Lower lobe of right lung (tissue), 2 donors: Measurements from ENCODE around the gene ZDHHC8. TPM values are rescaled to one million over a fixed set of nuclear protein-coding genes. Genes with fewer than 3 reads are reported as not detected.
A peak's percentile ranks its signal among the peaks of the same experiment; 100 is the strongest.
"Not testable (repeated sequence)": the region's sequence is repeated elsewhere in the genome, so short reads cannot be mapped to it uniquely, and the experiment has no call there.

Experiments
- ATAC-seq, 2 donors: fragments of 200-7000 bp; cut with Tn5 transposase; one replicate each; pipeline ENCODE4 v1.9.1; 2020 to 2022; ENCODE audit warnings: mild to moderate bottlenecking in 2 of 2, moderate library complexity in 2 of 2
- DNase-seq: peaks from one replicate; pipeline ENCODE4 v3.0.0-alpha.2; 2020
- H3K27ac ChIP-seq: fragments of 200-600 bp; one replicate; pipeline ENCODE4 v1.8.0; 2022
- H3K27me3 ChIP-seq: fragments of 200-600 bp; one replicate; pipeline ENCODE4 v1.8.0; 2022; ENCODE audit warnings: low read depth
- H3K36me3 ChIP-seq: fragments of 200-600 bp; one replicate; pipeline ENCODE4 v1.8.0; 2022; ENCODE audit warnings: mild to moderate bottlenecking
- H3K4me1 ChIP-seq: fragments of 200-600 bp; one replicate; pipeline ENCODE4 v1.8.0; 2022
- H3K4me3 ChIP-seq: fragments of 200-600 bp; one replicate; pipeline ENCODE4 v1.8.0; 2022; ENCODE audit warnings: mild to moderate bottlenecking
- H3K9me3 ChIP-seq: fragments of 200-600 bp; one replicate; pipeline ENCODE4 v1.8.0; 2022
- intact Hi-C: fragments of 100-400 bp; cut with DNase I; formaldehyde crosslinking; loops from one replicate; pipeline ENCODE4 v1.11.0; 2022
- total RNA-seq: library from RNA; stranded (reverse); fragmentation: NEBNext Ultra II Directional; extraction: Animal tissue kit (Norgen Biotek cat#: 25700); gene quantifications from one replicate; pipeline ENCODE4 v1.2.1, GENCODE V29; 2021
- TF ChIP-seq, protein P1 (sequence below): fragments of 200-600 bp; IDR thresholded peaks from one replicate; pipeline ENCODE4 v1.8.0; 2022; ENCODE audit warnings: antibody characterized with exemption, mild to moderate bottlenecking
- donor health status: DM: no; HTN: yes; CAD: no; lungs with severe emphysema.

Gene ZDHHC8
- total RNA-seq, 1 donor from 2014 or later: 77.2 TPM

DNA sequence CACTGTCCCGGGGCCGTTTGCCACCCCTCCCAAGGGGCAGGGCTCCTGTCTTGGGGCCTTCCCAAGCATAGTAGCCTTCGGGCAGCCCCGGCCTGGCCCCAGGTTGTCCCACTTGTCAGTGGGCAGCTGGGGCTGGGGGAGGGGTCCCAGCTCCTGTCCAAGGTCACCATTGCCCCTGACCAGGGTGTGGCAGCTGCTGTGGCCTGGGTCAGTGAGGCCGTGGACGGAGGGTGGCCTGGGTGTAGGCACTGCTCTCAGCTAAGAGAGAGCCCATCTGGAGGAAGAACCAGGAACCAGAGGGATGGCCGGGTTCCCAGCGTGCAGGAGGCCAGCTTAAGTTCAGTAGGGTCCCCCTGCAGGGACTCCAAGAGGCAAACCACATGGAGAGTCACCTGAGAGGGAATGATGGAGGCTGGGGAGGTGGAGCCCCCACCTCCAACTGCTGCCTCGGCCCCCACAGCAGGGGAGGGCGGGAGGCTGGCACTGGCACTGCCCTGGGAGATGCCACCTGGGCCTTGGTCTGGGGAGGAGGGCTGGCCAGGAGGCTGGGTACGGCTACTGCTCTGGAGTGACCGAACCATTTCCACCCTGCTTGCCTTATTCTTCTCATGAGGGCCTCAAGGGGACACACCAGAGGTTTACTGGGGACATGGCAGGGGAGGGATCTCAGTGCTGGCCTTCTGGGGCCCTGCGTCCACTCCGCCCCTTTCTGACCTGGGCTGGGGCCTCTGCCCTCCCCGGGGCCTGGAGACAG, 26.0 kb downstream of the ZDHHC8 start:
- DNase-seq (no peak), ATAC-seq (peak in 1 of 2 donors; percentile 3)
- H3K27me3 ChIP-seq: peaks cover 20% of the 10 kb centered on the region
- H3K36me3 ChIP-seq: no peaks in the 10 kb centered on the region
- H3K9me3 ChIP-seq: no peaks in the 10 kb centered on the region
- H3K4me1 ChIP-seq: no peaks in the 10 kb centered on the region
- intact Hi-C loops: loop anchor here (10.0 kb wide), 1 partner anchor 127 kb away; no protein-coding TSS in a partner anchor
- no peak overlapping the region for H3K4me3 ChIP-seq
- TF ChIP-seq, protein P1, sequence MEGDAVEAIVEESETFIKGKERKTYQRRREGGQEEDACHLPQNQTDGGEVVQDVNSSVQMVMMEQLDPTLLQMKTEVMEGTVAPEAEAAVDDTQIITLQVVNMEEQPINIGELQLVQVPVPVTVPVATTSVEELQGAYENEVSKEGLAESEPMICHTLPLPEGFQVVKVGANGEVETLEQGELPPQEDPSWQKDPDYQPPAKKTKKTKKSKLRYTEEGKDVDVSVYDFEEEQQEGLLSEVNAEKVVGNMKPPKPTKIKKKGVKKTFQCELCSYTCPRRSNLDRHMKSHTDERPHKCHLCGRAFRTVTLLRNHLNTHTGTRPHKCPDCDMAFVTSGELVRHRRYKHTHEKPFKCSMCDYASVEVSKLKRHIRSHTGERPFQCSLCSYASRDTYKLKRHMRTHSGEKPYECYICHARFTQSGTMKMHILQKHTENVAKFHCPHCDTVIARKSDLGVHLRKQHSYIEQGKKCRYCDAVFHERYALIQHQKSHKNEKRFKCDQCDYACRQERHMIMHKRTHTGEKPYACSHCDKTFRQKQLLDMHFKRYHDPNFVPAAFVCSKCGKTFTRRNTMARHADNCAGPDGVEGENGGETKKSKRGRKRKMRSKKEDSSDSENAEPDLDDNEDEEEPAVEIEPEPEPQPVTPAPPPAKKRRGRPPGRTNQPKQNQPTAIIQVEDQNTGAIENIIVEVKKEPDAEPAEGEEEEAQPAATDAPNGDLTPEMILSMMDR: no peak
- H3K27ac ChIP-seq: no peak overlapping the region

GRCh38 chr22:20158391-20159036, 26.9 kb downstream of the ZDHHC8 start:
- Histone ChIP-seq H3K4me3 (no peak overlapping the region), H3K27me3 (peaks cover 15% of the 10 kb centered on the region), H3K9me3 (no peaks in the 10 kb centered on the region), H3K4me1 (no peaks in the 10 kb centered on the region), H3K36me3 (no peaks in the 10 kb centered on the region), H3K27ac (no peak overlapping the region)
- ATAC-seq (no peak), DNase-seq (no peak)
- TF ChIP-seq, protein P1: no peak
- intact Hi-C loops: loop anchor here (10.0 kb wide), 1 partner anchor 126 kb away; no protein-coding TSS in a partner anchor

GRCh38 chr22:20159076-20159475, 27.5 kb downstream of the ZDHHC8 start:
- intact Hi-C loops: loop anchor here (10.0 kb wide), 1 partner anchor 126 kb away; no protein-coding TSS in a partner anchor
- Histone ChIP-seq H3K27ac (no peak overlapping the region), H3K27me3 (peaks cover 15% of the 10 kb centered on the region)

GRCh38 chr22:20159531-20159930, 27.9 kb downstream of the ZDHHC8 start:
- not testable (repeated sequence) for DNase-seq, H3K4me1 ChIP-seq, H3K27ac ChIP-seq, H3K9me3 ChIP-seq, ATAC-seq, H3K4me3 ChIP-seq, H3K36me3 ChIP-seq
- H3K27me3 ChIP-seq: peaks cover 15% of the 10 kb centered on the region
- intact Hi-C loops: loop anchor here (10.0 kb wide), 1 partner anchor 125 kb away; no protein-coding TSS in a partner anchor

More at GRCh38 chr22:20159076-20159475, 27.5 kb downstream of the ZDHHC8 start:
- DNase-seq: no peak
- Histone ChIP-seq H3K4me1 (no peaks in the 10 kb centered on the region), H3K9me3 (no peaks in the 10 kb centered on the region), H3K36me3 (no peaks in the 10 kb centered on the region), H3K4me3 (no peak overlapping the region)
- TF ChIP-seq, protein P1: no peak
- ATAC-seq: no peak

DNA sequence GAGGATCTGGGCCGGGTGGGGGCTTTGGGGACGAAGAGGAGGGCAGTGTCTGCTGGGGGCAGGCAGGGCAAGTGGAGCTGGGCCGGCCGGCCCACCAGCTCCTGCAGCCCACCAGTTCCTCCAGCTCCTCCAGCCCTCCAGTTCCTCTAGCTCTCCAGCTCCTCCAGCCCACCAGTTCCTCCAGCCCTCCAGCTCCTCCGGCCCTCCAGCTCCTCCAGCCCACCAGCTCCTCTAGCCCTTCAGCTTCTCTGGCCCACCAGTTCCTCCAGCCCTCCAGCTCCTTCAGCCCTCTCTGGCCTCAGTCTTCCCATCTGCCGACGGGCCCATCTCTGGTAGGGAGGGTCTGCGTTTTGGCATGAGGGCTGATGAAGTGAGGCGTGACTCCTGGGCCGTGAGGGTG, 28.4 kb downstream of the ZDHHC8 start:
- Histone ChIP-seq H3K4me3 (no peak overlapping the region), H3K4me1 (no peaks in the 10 kb centered on the region), H3K9me3 (no peaks in the 10 kb centered on the region), H3K36me3 (no peaks in the 10 kb centered on the region), H3K27ac (no peak overlapping the region), H3K27me3 (peaks cover 13% of the 10 kb centered on the region)
- TF ChIP-seq, protein P1: no peak
- intact Hi-C loops: loop anchor here (10.0 kb wide), 1 partner anchor 105 kb away; the partner anchor contains the start of gene RTN4R
- ATAC-seq: no peak
- no peak for DNase-seq
